ENCODE results near the gene ADAM8.
"Not testable (repeated sequence)": the region's sequence is repeated elsewhere in the genome, so short reads cannot be mapped to it uniquely, and the experiment has no call there.

ADAM8 gene
- total RNA-seq = 168 to 226 reads per million in 2 donors

DNA sequence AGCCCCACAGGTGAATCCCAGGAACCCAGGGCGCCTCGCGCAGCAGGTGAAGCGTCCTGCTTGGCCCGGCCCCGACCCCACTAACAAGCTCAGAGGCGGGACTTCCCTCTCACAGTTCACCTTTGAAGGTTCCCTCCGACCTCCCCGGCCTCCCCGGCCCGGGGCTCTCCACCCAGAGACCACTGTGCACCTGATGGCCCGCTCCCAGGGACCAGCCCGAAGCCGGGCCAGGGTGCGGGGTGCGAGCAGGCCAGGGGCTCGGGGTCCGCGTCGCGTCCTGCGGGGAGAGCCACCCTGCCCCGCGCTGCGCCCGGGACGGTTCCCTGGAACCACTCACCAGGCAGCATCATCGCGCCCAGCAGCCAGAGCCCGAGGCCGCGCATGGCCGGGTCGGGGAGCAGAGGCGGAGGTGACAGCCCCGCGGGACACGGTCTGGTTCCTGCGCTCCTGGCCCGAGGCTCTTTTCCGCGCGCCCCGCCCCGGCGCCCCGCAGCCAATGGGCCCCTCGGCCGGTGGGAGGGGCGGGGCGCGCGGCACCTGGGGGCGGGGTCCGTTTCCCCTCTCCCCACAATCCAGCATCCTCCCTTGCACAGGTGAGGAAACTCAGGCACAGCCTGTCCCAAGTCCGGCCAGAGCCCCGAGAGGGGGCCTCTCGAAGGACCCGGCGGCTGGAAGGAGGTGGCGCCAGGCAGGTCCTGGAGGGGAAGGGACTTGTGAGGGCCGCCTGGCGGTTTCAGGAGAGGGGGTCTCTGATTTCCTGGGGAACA is at the start of gene ADAM8:
TSS of gene ADAM8 (minus strand) at position 434 of the 767 bp plus-strand sequence. CDS start at position 383, 51 bp downstream.
- peak; percentile 51 to 79 (median 57) for DNase-seq

- no peak for DNase-seq
Observed at GRCh38 chr10:133326223-133326551, 49.5 kb upstream of the ADAM8 start.

DNA sequence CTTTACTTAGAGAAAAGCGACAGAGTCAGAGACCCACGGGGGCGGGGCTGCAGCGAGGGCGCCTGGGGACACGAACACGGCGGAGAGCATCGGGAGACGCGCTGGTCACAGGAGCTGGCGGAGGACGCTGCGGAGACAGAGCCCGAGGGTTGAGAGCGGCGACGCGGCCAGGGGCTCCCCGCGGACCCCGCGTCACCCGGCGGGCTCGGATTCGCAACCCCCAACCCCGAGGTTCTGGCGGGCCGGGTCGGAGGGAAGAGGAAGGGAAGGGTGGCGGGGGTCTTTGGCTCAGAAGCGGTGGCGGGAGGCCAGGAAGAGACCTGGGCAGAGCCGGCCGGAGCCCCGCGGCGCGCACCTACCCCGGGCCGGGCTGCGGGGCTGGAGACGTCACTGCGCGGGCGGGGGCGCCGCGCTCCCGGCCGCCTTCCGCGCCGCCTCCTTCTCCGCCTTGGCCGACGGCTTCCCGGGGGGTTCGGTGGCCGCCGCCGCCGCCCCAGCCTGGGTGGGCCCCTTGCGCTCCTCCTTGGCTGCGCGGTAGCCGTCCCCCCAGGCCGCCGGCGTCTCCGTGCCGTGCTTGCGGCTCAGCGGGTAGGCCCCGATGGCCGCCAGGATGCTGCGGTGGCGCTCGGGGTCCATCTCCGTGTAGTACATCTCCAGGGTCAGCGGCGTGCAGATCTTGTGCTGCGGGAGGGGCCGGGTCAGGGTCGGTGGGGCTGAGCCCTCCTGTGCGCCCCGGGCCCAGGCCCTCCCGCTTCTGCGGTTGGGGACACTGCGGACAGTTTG is 49.0 kb upstream of the ADAM8 start:
- no peak for DNase-seq

GRCh38 chr10:133324857-133325260 is 48.2 kb upstream of the ADAM8 start:
- DNase-seq = no peak

DNA sequence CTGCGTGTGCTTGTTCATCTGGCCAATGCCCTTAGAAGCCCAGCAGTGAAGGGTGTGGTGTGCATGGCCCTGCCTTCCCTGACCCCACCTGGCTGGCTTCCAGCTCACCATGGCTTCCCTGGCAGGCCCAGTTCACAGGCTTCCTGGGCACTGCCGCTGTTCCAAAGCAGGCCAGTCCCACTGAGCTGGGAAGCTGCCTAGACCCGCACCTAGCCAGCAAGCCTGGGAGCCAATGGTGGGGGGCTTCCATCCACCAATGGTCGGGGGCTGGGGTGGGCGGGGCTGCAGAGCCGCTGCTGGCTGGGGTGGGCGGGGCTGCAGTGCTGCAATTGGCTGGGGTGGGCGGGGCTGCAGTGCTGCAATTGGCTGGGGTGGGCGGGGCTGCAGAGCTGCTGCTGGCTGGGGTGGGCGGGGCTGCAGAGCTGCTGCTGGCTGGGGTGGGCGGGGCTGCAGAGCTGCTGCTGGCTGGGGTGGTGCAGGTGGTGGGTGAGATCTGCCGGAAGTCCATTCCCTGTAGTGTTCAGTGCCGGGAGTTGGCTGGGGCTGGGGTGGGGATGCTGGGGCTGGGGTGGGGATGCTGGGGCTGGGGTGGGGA is 47.6 kb upstream of the ADAM8 start:
- peak in 4 of 5 experiments; percentile 42 to 69 (median 52) for DNase-seq

GRCh38 chr10:133322064-133322709 is 45.5 kb upstream of the ADAM8 start:
- not testable (repeated sequence) for DNase-seq

- not testable (repeated sequence) for DNase-seq
Observed at GRCh38 chr10:133320852-133321422, 44.3 kb upstream of the ADAM8 start.

- peak; percentile 51 to 66 (median 55) for DNase-seq
Observed at GRCh38 chr10:133318494-133319127, 41.9 kb upstream of the ADAM8 start.

- DNase-seq = no peak
Observed at GRCh38 chr10:133316732-133317131, 40.1 kb upstream of the ADAM8 start.

GRCh38 chr10:133316266-133316665 is 39.6 kb upstream of the ADAM8 start:
- DNase-seq = no peak

GRCh38 chr10:133315847-133316246 is 39.2 kb upstream of the ADAM8 start:
- DNase-seq = peak in 1 of 5 experiments; percentile 29

DNA sequence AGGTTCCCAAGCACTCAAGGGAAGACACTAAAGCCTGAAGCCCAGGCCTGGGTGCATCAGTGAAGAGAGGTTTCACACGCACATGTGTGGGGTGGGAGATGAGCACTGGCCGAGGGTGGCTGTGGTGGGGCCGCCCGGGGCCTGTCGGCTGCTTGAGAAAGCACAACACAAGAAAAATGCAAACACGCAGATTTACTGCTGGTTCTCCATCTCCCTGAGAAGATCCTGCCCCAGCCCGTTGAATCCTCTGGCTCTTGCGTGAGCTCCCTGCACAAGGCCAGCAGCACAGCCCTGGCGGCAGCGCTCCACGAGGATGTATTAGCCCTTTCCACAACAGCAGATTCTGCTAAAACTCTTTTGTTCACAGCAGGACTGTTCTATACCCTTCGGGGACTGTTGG is 38.2 kb upstream of the ADAM8 start:
- no peak for DNase-seq

DNA sequence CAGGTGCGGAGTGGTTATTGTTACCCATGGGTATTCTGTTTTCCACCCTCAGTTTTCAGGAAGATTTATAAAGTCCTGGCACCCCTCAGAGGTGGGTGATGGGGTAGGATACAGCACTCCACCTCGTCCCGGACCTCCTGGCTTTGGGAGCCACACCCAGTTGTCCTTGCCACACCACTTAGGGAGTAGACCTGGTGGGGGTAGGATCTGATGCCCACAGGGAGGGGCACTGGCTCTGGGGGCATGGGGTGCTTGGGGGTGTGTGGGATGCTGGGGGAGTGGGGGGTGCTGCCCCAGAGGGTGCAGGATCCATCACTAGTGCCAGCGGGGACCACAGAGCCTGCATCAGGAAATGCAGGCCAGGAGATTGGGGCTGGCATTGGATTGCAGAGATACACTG is 36.5 kb upstream of the ADAM8 start:
- DNase-seq = no peak

- DNase-seq = no peak
Observed at GRCh38 chr10:133312769-133313145, 36.1 kb upstream of the ADAM8 start.

GRCh38 chr10:133312016-133312768 is 35.5 kb upstream of the ADAM8 start:
- no peak for DNase-seq

GRCh38 chr10:133311570-133311969 is 34.9 kb upstream of the ADAM8 start:
- no peak for DNase-seq

- DNase-seq = no peak
Observed at GRCh38 chr10:133310789-133311188, 34.1 kb upstream of the ADAM8 start.

- DNase-seq = no peak
Observed at GRCh38 chr10:133310399-133310755, 33.7 kb upstream of the ADAM8 start.

DNA sequence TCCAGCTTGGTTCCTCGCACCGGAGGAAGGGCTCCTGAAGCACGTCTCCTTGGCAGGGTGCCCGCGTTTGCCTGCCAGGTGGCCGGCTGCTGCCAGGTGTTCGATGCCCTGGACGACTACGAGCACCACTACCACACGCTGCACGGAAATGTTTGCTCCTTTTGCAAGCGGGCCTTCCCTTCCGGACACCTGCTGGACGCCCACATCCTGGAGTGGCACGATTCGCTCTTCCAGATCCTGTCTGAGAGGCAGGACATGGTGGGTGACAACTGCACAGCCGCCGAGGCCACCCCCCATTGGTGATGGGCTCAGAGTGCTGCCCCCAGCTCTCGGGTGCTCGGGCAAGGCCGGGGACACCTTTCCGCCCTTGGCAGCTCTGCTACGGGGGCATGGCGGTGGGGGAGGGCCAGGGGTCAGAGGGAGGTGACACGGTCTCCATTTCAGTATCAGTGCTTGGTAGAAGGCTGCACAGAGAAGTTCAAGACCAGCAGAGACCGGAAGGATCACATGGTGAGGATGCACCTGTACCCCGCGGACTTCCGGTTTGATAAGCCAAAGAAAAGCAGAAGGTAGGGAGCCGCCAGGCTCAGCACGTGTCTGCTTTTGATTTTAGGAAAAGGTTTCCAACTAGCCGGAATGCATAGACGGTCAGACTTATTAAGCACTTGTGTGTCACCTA is 33.2 kb upstream of the ADAM8 start:
- no peak for DNase-seq

- peak; percentile 87 to 96 (median 90) for DNase-seq
Observed at GRCh38 chr10:133309100-133309719, 32.5 kb upstream of the ADAM8 start.
